ENCODE data around the gene ATP6AP1.

Gene ATP6AP1

DNA sequence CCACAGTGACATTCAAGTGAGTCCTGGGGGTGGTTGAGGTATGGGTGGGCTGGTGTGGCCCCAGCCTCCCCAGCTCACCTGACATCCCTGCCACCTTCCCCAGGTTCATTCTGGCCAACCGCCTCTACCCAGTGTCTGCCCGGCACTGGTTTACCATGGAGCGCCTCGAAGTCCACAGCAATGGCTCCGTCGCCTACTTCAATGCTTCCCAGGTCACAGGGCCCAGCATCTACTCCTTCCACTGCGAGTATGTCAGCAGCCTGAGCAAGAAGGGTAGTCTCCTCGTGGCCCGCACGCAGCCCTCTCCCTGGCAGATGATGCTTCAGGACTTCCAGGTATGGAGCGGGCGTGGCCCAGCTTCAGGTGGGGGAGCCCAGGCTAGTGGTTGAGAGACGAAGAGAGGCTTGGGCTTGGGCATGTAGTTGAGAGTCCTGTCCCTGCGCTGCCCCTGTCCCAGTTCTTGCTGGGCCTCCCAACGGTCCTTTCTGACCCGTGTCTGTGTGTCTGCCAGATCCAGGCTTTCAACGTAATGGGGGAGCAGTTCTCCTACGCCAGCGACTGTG lies 6.8 kb downstream of the ATP6AP1 start:
- Histone ChIP-seq H2BK15ac (ENCODE audit: low read depth, poor library complexity, severe bottlenecking) (no peak overlapping the region), H2BK5ac (ENCODE audit: low read depth, low read length, poor library complexity, severe bottlenecking) (no peak overlapping the region), H3K4ac (ENCODE audit: low read depth in 1 of 2, low read length in 2 of 2) (no peak overlapping the region), H2AFZ (ENCODE audit: low read depth, low read length) (no peak overlapping the region), H3K4me1 (ENCODE audit: control insufficient read depth, insufficient read depth, low read depth, low read length) (peaks cover 28% of the 10 kb centered on the region), H2AK5ac (ENCODE audit: low read length, severe bottlenecking) (no peak overlapping the region), H4K8ac (ENCODE audit: low read length) (no peak overlapping the region), H3K27ac (ENCODE audit: low read length, poor library complexity, severe bottlenecking) (no peak overlapping the region), H2BK120ac (ENCODE audit: low read depth, low read length) (no peak overlapping the region), H3K14ac (ENCODE audit: low read length in 2 of 2) (no peak overlapping the region), H2BK12ac (ENCODE audit: low read length in 2 of 2) (no peak overlapping the region), H3K4me3 (ENCODE audit: insufficient read depth in 1 of 2, low read depth in 1 of 2, low read length in 2 of 2) (no peak overlapping the region), H3K4me2 (ENCODE audit: low read length, poor library complexity, severe bottlenecking) (no peak overlapping the region), H3K9me3 (ENCODE audit: control insufficient read depth, low read length) (no peaks in the 10 kb centered on the region), H3K27me3 (ENCODE audit: control insufficient read depth in 1 of 2, insufficient read depth in 1 of 2, low read length in 2 of 2) (peaks cover 0 to 3% of the 10 kb centered on the region in 2 experiments), H4K91ac (ENCODE audit: low read length) (no peak overlapping the region), H3K36me3 (ENCODE audit: control insufficient read depth in 1 of 2, insufficient read depth in 2 of 2, low read depth in 1 of 2, low read length in 2 of 2) (peaks cover 46 to 70% of the 10 kb centered on the region in 2 experiments), H3K79me1 (replicated peaks; ENCODE audit: low read length, poor library complexity, severe bottlenecking) (peaks cover 10% of the 10 kb centered on the region), H3K18ac (ENCODE audit: low read depth in 1 of 2, low read length in 2 of 2) (no peak overlapping the region), H3K23ac (ENCODE audit: low read length in 2 of 2) (no peak overlapping the region), H3K9ac (ENCODE audit: low read length) (no peak overlapping the region)
- WGBS: 95% methylated on average over 19 of the region's 19 CpGs
- no peak for DNase-seq

DNA sequence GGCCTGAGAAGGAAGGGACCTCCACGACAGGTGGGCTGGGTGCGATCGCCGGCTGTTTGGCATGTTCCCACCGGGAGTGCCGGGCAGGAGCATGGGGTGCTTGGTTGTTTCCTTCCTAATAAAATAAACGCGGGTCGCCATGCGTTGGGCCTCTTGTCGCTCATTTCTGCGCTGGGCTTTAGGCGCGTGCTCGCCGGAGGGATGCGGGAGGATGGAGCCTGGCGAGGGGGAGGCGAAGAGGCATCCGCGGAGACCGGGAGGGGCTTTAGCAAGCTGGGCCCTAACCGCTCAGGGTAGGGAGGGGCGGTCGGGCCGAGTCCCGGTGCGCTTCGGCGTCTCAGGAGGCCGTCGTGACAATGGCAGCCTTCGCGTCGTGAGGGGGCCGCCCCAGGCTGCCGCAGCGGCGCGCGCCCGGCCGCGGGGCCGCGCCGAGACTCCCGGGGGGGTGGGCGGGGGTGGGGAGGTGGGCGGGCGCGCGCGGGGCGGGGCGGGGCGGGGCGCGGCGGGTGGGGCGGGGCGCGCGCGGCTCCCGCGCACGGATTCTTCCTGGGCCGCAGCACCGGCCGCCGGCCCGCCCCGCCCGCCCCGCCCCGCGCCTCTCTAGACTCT lies 8.0 kb downstream of the ATP6AP1 start:
- H3K9me3 ChIP-seq (ENCODE audit: control insufficient read depth, low read length): no peaks in the 10 kb centered on the region
- H2BK12ac ChIP-seq (ENCODE audit: low read length in 2 of 2): peak overlapping the region in 1 of 2 experiments; percentile 31
- H4K8ac ChIP-seq (ENCODE audit: low read length): no peak overlapping the region
- peaks cover 8% of the 10 kb centered on the region for H3K79me1 ChIP-seq (replicated peaks; ENCODE audit: low read length, poor library complexity, severe bottlenecking)
- H3K23ac ChIP-seq (ENCODE audit: low read length in 2 of 2): no peak overlapping the region
- peak overlapping the region in 1 of 2 experiments; percentile 92 for H3K4ac ChIP-seq (ENCODE audit: low read depth in 1 of 2, low read length in 2 of 2)
- H3K9ac ChIP-seq (ENCODE audit: low read length): peak overlapping the region; percentile 82
- H2BK15ac ChIP-seq (ENCODE audit: low read depth, poor library complexity, severe bottlenecking): peak overlapping the region; percentile 69
- peak overlapping the region; percentile 86 to 97 for H3K18ac ChIP-seq (ENCODE audit: low read depth in 1 of 2, low read length in 2 of 2)
- H3K27ac ChIP-seq (ENCODE audit: low read length, poor library complexity, severe bottlenecking): no peak overlapping the region
- DNase-seq: no peak
- peaks cover 22% of the 10 kb centered on the region for H3K4me1 ChIP-seq (ENCODE audit: control insufficient read depth, insufficient read depth, low read depth, low read length)
- H2AK5ac ChIP-seq (ENCODE audit: low read length, severe bottlenecking): no peak overlapping the region
- peak overlapping the region; percentile 99 for H2BK5ac ChIP-seq (ENCODE audit: low read depth, low read length, poor library complexity, severe bottlenecking)
- H2AFZ ChIP-seq (ENCODE audit: low read depth, low read length): no peak overlapping the region
- WGBS: 18% methylated on average over 17 of the region's 78 CpGs
- H3K4me2 ChIP-seq (ENCODE audit: low read length, poor library complexity, severe bottlenecking): peak overlapping the region; percentile 49
- H3K27me3 ChIP-seq (ENCODE audit: control insufficient read depth in 1 of 2, insufficient read depth in 1 of 2, low read length in 2 of 2): no peaks in the 10 kb centered on the region
- H3K14ac ChIP-seq (ENCODE audit: low read length in 2 of 2): no peak overlapping the region
- peak overlapping the region; percentile 95 for H4K91ac ChIP-seq (ENCODE audit: low read length)
- peak overlapping the region; percentile 100 for H2BK120ac ChIP-seq (ENCODE audit: low read depth, low read length)
- peaks cover 44 to 74% of the 10 kb centered on the region in 2 experiments for H3K36me3 ChIP-seq (ENCODE audit: control insufficient read depth in 1 of 2, insufficient read depth in 2 of 2, low read depth in 1 of 2, low read length in 2 of 2)
- H3K4me3 ChIP-seq (ENCODE audit: insufficient read depth in 1 of 2, low read depth in 1 of 2, low read length in 2 of 2): peak overlapping the region; percentile 61 to 78

DNA sequence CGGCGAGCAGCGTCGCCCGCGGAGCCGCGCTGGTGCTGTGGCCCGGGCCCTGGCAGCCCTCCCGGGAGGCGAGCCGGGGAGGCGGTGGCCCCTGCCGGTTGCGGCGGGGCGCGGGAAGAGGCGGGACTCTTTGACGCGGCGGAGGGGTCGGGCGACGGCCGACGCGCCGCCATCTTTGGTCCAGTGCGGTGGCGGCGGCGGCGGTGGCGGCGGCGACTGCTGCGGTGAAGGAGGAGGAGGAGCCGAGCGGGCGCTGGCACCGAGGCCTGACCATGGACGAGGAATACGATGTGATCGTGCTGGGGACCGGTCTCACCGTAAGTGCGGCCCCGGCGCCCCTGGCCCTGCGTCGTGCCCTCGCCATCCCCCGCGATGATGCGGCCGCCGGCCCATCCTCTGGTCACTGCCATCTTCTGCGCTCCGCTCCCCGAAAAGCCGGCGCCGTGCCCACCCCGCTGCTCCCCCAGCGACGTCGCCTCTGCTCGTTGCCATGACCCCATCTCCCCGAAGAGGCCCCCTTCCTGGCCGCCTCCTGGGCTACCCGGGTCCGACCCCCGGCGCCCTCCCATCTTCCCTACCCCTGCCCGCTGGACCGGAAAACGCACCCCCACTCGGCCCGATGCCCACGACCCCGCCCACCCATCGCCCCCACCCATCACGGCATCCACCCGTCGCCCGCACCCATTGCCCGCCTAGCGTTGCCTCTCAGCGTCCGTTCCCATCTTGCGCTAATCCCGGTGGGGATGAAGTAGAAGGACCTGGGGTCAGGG lies 8.7 kb downstream of the ATP6AP1 start, which contains the start of gene GDI1:
TSS of gene GDI1 (plus strand) at position 172 of the 770 bp plus-strand sequence. CDS start at position 273, 101 bp downstream.
- peak; percentile 62 for DNase-seq
- H3K4me2 ChIP-seq (ENCODE audit: low read length, poor library complexity, severe bottlenecking): peak within 1 kb of the TSS; percentile 78
- H2AK5ac ChIP-seq (ENCODE audit: low read length, severe bottlenecking): peak within 1 kb of the TSS; percentile 69
- H3K4ac ChIP-seq (ENCODE audit: low read depth in 1 of 2, low read length in 2 of 2): peak within 1 kb of the TSS; percentile 51 to 92
- H3K18ac ChIP-seq (ENCODE audit: low read depth in 1 of 2, low read length in 2 of 2): peak within 1 kb of the TSS; percentile 86 to 97
- peaks cover 44 to 74% of the 10 kb centered on the region in 2 experiments for H3K36me3 ChIP-seq (ENCODE audit: control insufficient read depth in 1 of 2, insufficient read depth in 2 of 2, low read depth in 1 of 2, low read length in 2 of 2)
- H3K27ac ChIP-seq (ENCODE audit: low read length, poor library complexity, severe bottlenecking): peak within 1 kb of the TSS; percentile 43
- peak within 1 kb of the TSS; percentile 72 for H4K8ac ChIP-seq (ENCODE audit: low read length)
- peak within 1 kb of the TSS in 1 of 2 experiments; percentile 84 for H3K23ac ChIP-seq (ENCODE audit: low read length in 2 of 2)
- H2BK120ac ChIP-seq (ENCODE audit: low read depth, low read length): peak within 1 kb of the TSS; percentile 100
- peak within 1 kb of the TSS; percentile 69 for H2BK15ac ChIP-seq (ENCODE audit: low read depth, poor library complexity, severe bottlenecking)
- WGBS: 2% methylated on average over 17 of the region's 93 CpGs
- H2AFZ ChIP-seq (ENCODE audit: low read depth, low read length): no peak within 1 kb of the TSS
- H3K4me1 ChIP-seq (ENCODE audit: control insufficient read depth, insufficient read depth, low read depth, low read length): peaks cover 21% of the 10 kb centered on the region
- peak within 1 kb of the TSS; percentile 99 for H2BK5ac ChIP-seq (ENCODE audit: low read depth, low read length, poor library complexity, severe bottlenecking)
- H3K79me1 ChIP-seq (replicated peaks; ENCODE audit: low read length, poor library complexity, severe bottlenecking): peaks cover 5% of the 10 kb centered on the region
- H3K14ac ChIP-seq (ENCODE audit: low read length in 2 of 2): peak within 1 kb of the TSS in 1 of 2 experiments; percentile 98
- H3K4me3 ChIP-seq (ENCODE audit: insufficient read depth in 1 of 2, low read depth in 1 of 2, low read length in 2 of 2): peak within 1 kb of the TSS; percentile 78 to 83
- H2BK12ac ChIP-seq (ENCODE audit: low read length in 2 of 2): peak within 1 kb of the TSS in 1 of 2 experiments; percentile 31
- H3K9me3 ChIP-seq (ENCODE audit: control insufficient read depth, low read length): no peaks in the 10 kb centered on the region
- H3K9ac ChIP-seq (ENCODE audit: low read length): peak within 1 kb of the TSS; percentile 82
- peak within 1 kb of the TSS; percentile 95 for H4K91ac ChIP-seq (ENCODE audit: low read length)
- H3K27me3 ChIP-seq (ENCODE audit: control insufficient read depth in 1 of 2, insufficient read depth in 1 of 2, low read length in 2 of 2): no peaks in the 10 kb centered on the region

Measured in mesenchymal stem cell (in vitro differentiated cells and primary cell).